IMR-90 (cell line): ENCODE results near the gene PPFIBP2.

ENCODE experiments used
- BHLHE40 ChIP-seq: fragments of 150-350 bp; IDR thresholded peaks from 2 replicates; pipeline ENCODE4 v1.6.1; 2016; ENCODE audit warnings: mild to moderate bottlenecking, low read depth, low read length
- CTCF ChIP-seq: conservative IDR thresholded peaks from 2 replicates; pipeline ENCODE4 v1.5.1; 2012; ENCODE audit warnings: mild to moderate bottlenecking, low read depth, low read length, improper control_type of control experiment
- ELK1 ChIP-seq: fragments of 150-350 bp; IDR thresholded peaks from 2 replicates; pipeline ENCODE4 v1.6.1; 2016; ENCODE audit warnings: low read depth, mild to moderate bottlenecking, low read length, moderate library complexity, borderline replicate concordance
- MAFK ChIP-seq: IDR thresholded peaks from 2 replicates; pipeline ENCODE4 v1.6.1; 2012; ENCODE audit warnings: low read depth, low read length, improper control_type of control experiment
- MAZ ChIP-seq: IDR thresholded peaks from 2 replicates; pipeline ENCODE4 v1.6.1; 2012; ENCODE audit warnings: low read depth, mild to moderate bottlenecking, low read length, improper control_type of control experiment, moderate library complexity, borderline replicate concordance
- POLR2A ChIP-seq: IDR thresholded peaks from 2 replicates; pipeline ENCODE4 v1.6.1; 2012; ENCODE audit warnings: mild to moderate bottlenecking, low read depth, low read length
- RAD21 ChIP-seq: IDR thresholded peaks from 2 replicates; pipeline ENCODE4 v1.6.1; 2012; ENCODE audit warnings: low read length, improper control_type of control experiment
- RCOR1 ChIP-seq: IDR thresholded peaks from 2 replicates; pipeline ENCODE4 v1.6.1; 2012; ENCODE audit warnings: mild to moderate bottlenecking, low read length, improper control_type of control experiment; ENCODE audit not compliant: insufficient replicate concordance

- TF ChIP-seq CTCF (no peak), POLR2A (no peak), RAD21 (no peak), BHLHE40 (no peak), ELK1 (no peak), MAZ (no peak), RCOR1 (no peak), MAFK (no peak)
These were observed 13.2 kb downstream of the PPFIBP2 start for GRCh38 chr11:7527029-7527428.
